ENCODE measurements around the gene JAK1.

GRCh38 chr1:64848803-64849202 lies 117.5 kb downstream of the JAK1 start:
- TF ChIP-seq MEF2A (IDR thresholded peaks at IDR 0.05; ENCODE audit: insufficient read depth, low read depth, low read length) (no peak), IRF3 (IDR thresholded peaks at IDR 0.05) (no peak), CTCF (IDR thresholded peaks at IDR 0.05 in 2 of 3, conservative IDR thresholded peaks at IDR 0.05 in 1 of 3; ENCODE audit: control insufficient read depth in 2 of 3, extremely low read depth in 1 of 3, insufficient read depth in 1 of 3, low read depth in 3 of 3, low read length in 3 of 3) (no peak), EP300 (IDR thresholded peaks at IDR 0.05; ENCODE audit: borderline replicate concordance in 1 of 2, control insufficient read depth in 1 of 2, low read depth in 2 of 2, low read length in 2 of 2) (no peak), BHLHE40 (IDR thresholded peaks at IDR 0.05; ENCODE audit: borderline replicate concordance in 1 of 2, low read depth in 2 of 2, low read length in 1 of 2) (no peak), POLR2AphosphoS5 (IDR thresholded peaks at IDR 0.05; ENCODE audit: low read length) (no peak), USF2 (IDR thresholded peaks at IDR 0.05; ENCODE audit: borderline replicate concordance, low read depth, low read length) (no peak), ATF3 (IDR thresholded peaks at IDR 0.05; ENCODE audit: borderline replicate concordance, extremely low read depth, low read depth, low read length) (no peak), CHD4 (IDR thresholded peaks at IDR 0.05) (no peak), SUZ12 (IDR thresholded peaks at IDR 0.05; ENCODE audit: unreplicated experiment) (no peak), REST (IDR thresholded peaks at IDR 0.05; ENCODE audit: low read depth, low read length) (no peak)
